Testis (tissue), 3 donors: Measurements from ENCODE around the gene MPG. TPM values are rescaled to one million over a fixed set of nuclear protein-coding genes. Genes with fewer than 3 reads are reported as not detected.

Experiments
- DNase-seq: peaks from one replicate; pipeline ENCODE4 v3.0.0-alpha.2; 2019
- H3K27ac ChIP-seq, 2 donors: fragments of 200-600 bp; sonication (generic); one replicate each; pipeline ENCODE4 v1.5.1; 2019
- H3K27me3 ChIP-seq: fragments of 200-600 bp; sonication (generic); one replicate; pipeline ENCODE4 v1.5.1; 2019
- H3K36me3 ChIP-seq: fragments of 200-600 bp; sonication (generic); one replicate; pipeline ENCODE4 v1.5.1; 2017; ENCODE audit warnings: low read depth; ENCODE audit errors: missing control alignments
- H3K4me1 ChIP-seq: fragments of 200-600 bp; sonication (generic); one replicate; pipeline ENCODE4 v1.5.1; 2019
- H3K4me3 ChIP-seq, 2 donors: fragments of 200-600 bp; sonication (generic); one replicate each; pipeline ENCODE4 v1.5.1; 2017 to 2019
- H3K9me3 ChIP-seq: fragments of 200-600 bp; sonication (generic); one replicate; pipeline ENCODE4 v1.5.1; 2017
- POLR2A ChIP-seq: fragments of 450-650 bp; IDR thresholded peaks from one replicate; pipeline ENCODE4 v1.6.1; 2017; ENCODE audit warnings: antibody characterized with exemption, mild to moderate bottlenecking, moderate library complexity
- WGBS, 2 donors: methylation state at CpG; one replicate each; pipeline ENCODE4 v1.1.5; 2018; 5-methylcytosine and 5-hydroxymethylcytosine counted together
- intact Hi-C: fragments of 100-400 bp; cut with DNase I; formaldehyde crosslinking; loops from one replicate; pipeline ENCODE4 v1.15.1; 2023; ENCODE audit warnings: low total_unique reads
- polyA plus RNA-seq: library from polyadenylated mRNA; stranded (reverse); fragments of 350-450 nt; fragmentation: Illumina TruSeq; extraction: RNeasy Lipid Tissue Mini Kit (QIAGEN cat#74804); gene quantifications from one replicate; pipeline ENCODE4 v1.2.3, GENCODE V29; 2014; ENCODE audit warnings: low read depth, low replicate concordance; ENCODE audit not compliant: insufficient read depth
- total RNA-seq, 2 donors: library from RNA; depleted of rRNA; stranded (reverse); fragments of >200 nt; gene quantifications; one replicate each; pipeline ENCODE4 v1.2.3, GENCODE V29; 2016
- TF ChIP-seq, protein P1 (sequence below), 3 experiments: fragments of 450-650 bp in 2 of 3; fragments of 200-600 bp in 1 of 3; sonication (generic) in 1 of 3; IDR thresholded peaks; one replicate each; pipeline ENCODE4 v1.5.1; 2016 to 2019; ENCODE audit warnings: antibody characterized with exemption in 3 of 3, mild to moderate bottlenecking in 2 of 3, moderate library complexity in 1 of 3

MPG gene
- total and polyA plus RNA-seq, 3 donors from 2014 or later = 42.6 to 61.7 (median 44.8) TPM

DNA sequence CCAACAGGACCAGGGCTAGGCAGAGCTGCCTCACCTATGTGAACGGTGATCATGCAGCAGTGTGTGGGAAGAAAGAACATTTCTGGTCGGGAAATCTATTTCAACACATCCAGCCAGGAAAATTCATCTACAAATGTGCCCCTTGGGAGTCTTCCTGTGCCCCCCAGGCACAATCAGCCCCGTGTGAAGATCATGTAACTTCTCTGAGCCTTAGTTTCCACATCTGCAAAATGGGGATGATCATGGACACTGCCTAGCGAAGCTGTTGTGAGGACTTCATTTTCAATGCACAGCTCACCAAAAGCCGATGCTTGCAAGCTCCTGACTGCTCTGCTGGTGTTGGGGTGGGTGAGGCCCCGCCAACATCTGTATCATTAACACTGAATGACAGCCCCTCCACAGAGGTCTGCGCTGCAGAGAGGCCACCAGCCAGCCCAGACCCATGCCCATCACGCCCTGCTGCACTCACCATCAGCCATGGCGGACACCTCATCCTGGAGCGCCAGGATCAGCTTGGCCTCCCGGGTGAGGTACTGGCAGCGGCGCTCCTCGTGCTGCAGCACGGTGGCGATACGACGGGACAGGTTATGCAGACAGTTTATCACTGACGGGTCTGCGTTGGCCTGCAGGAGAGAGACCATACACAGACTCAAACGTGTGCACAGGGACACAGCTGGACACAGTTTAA, 34.3 kb downstream of the MPG start:
- Histone ChIP-seq H3K36me3 (no peaks in the 10 kb centered on the region), H3K4me3 (no peak overlapping the region), H3K27ac (no peak overlapping the region), H3K4me1 (no peaks in the 10 kb centered on the region), H3K27me3 (no peaks in the 10 kb centered on the region), H3K9me3 (no peaks in the 10 kb centered on the region)
- intact Hi-C loops = no loop called here
- no peak for TF ChIP-seq POLR2A
- TF ChIP-seq, protein P1, sequence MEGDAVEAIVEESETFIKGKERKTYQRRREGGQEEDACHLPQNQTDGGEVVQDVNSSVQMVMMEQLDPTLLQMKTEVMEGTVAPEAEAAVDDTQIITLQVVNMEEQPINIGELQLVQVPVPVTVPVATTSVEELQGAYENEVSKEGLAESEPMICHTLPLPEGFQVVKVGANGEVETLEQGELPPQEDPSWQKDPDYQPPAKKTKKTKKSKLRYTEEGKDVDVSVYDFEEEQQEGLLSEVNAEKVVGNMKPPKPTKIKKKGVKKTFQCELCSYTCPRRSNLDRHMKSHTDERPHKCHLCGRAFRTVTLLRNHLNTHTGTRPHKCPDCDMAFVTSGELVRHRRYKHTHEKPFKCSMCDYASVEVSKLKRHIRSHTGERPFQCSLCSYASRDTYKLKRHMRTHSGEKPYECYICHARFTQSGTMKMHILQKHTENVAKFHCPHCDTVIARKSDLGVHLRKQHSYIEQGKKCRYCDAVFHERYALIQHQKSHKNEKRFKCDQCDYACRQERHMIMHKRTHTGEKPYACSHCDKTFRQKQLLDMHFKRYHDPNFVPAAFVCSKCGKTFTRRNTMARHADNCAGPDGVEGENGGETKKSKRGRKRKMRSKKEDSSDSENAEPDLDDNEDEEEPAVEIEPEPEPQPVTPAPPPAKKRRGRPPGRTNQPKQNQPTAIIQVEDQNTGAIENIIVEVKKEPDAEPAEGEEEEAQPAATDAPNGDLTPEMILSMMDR (IDR thresholded peaks at IDR 0.05) = no peak
- no peak for DNase-seq
- WGBS, 2 donors = 87 to 95% methylated on average over 17 to 21 of the region's 21 CpGs

DNA sequence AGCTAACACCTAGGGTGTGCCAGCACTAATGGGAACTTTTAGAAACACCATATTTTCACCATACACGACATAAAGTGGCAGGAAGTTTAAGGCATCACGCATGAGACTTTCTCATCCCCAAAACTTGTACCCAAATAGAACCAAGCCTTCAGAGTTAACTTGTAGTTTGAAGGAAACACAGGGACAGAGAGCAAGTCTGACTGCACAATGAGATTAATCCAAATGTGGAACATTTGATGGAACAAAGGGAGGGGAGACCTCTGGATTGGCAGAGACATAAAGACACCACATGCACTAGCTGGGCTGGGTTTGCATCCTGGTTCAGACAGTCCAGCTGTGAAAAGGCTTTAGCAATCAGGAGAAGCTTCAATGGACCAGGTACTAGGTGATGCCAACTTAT, 36.3 kb downstream of the MPG start:
- Histone ChIP-seq H3K4me1 (no peaks in the 10 kb centered on the region), H3K4me3 (no peak overlapping the region), H3K27me3 (no peaks in the 10 kb centered on the region), H3K27ac (no peak overlapping the region), H3K9me3 (no peaks in the 10 kb centered on the region), H3K36me3 (no peaks in the 10 kb centered on the region)
- intact Hi-C loops = no loop called here
- DNase-seq = no peak
- WGBS, 2 donors = 88 to 98% methylated on average over 2 of the region's 2 CpGs
- no peak for TF ChIP-seq POLR2A
- TF ChIP-seq, protein P1 (IDR thresholded peaks at IDR 0.05) = no peak

DNA sequence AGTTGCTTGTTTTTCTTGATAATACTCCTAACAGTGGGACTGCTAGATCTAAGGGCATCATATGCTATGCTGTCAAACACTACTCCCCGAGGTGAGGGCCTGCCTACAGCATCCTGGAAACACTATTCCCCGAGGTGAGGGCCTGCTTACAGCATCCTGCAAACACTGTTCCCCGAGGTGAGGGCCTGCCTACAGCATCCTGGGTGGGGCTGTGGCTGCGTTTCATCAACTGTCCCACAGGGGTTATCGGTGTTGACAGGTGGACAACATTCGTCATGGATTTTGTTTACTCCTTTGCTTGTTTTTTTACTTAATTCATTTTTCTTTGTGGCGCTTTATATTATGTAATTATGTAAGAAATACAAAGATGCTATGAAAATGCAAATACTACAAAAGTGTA, 38.0 kb downstream of the MPG start:
- no peak for TF ChIP-seq POLR2A
- TF ChIP-seq, protein P1 (IDR thresholded peaks at IDR 0.05) = no peak
- no peak for DNase-seq
- intact Hi-C loops = no loop called here
- Histone ChIP-seq H3K27me3 (no peaks in the 10 kb centered on the region), H3K4me3 (no peak overlapping the region), H3K9me3 (no peaks in the 10 kb centered on the region), H3K4me1 (no peaks in the 10 kb centered on the region), H3K36me3 (no peaks in the 10 kb centered on the region), H3K27ac (no peak overlapping the region)
- WGBS, 2 donors = 83 to 91% methylated on average over 7 of the region's 7 CpGs

DNA sequence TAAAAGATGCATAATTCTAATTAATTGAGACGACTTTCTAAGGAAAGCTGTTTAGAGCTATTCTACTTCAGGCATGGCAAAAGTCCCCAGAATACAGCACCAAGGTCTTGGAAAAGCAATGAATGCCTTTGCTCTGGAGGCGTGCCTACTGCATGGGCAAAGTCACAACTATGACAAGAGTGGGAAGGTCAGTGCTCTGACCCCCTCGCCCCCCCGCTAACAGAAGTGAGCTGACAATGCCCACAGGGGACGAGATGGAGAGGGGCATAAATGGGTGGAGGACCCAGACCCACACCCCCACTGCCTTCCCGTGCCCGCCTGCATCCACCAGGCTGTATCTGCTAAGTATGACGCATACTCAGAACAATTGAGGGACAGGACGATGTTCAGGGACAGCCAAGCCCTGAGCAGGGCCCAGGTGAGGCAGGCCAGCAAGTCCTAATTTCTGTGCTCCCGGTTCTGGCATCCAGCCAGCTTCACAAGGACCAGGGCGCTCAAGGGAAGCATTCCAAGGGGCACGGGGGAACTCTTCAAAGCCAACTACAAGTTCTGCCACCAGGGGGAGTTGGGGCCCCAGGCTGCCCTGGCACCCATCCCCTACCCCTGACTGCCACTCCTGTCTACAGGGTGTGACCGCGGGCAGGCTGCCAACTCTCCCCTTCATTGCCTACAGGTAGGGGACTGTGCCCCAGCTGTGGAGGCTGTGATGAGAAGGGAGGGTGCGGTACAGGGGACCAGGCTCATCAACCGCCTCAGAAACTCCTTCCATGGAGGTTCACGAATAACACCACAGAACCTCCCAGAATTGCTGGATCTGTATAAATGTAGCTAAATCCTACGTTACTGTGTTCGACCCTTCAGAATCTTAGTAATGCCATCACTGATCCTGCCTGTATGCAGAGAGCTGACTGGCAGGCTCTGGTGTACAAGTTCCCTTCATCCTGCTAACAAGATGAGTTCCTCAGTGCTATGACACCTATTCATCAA, 39.6 kb downstream of the MPG start:
- Histone ChIP-seq H3K27me3 (no peaks in the 10 kb centered on the region), H3K4me3 (no peak overlapping the region), H3K4me1 (no peaks in the 10 kb centered on the region), H3K9me3 (no peaks in the 10 kb centered on the region), H3K27ac (no peak overlapping the region), H3K36me3 (no peaks in the 10 kb centered on the region)
- intact Hi-C loops = no loop called here
- TF ChIP-seq, protein P1 (IDR thresholded peaks at IDR 0.05) = peak; percentile 41 to 65 (median 51)
- no peak for TF ChIP-seq POLR2A
- WGBS, 2 donors = 72 to 80% methylated on average over 15 to 19 of the region's 19 CpGs
- peak; percentile 56 for DNase-seq
